K562 (cell line): ENCODE results near the gene GTF3C6. TPM values are rescaled to one million over a fixed set of nuclear protein-coding genes. Genes with fewer than 3 reads are reported as not detected.

Experiments
- ATAC-seq: fragments of 200-7000 bp; cut with Tn5 transposase; 3 replicates; pipeline ENCODE4 v1.9.1; 2020; ENCODE audit warnings: moderate library complexity
- BruUV-seq: library from RNA; stranded (reverse); fragments of 400-500 nt; replicated peaks from 2 replicates; lab custom pipeline; 2021; lab: Mats Ljungman, UMichigan
- CTCF ChIA-PET: fragments of 300-600 bp; formaldehyde crosslinking; extraction: SDS; loops from one replicate; lab custom pipeline; 2021; ENCODE audit warnings: low intra/inter-chr PET ratio; lab: Yijun Ruan, JAX
- POLR2A ChIA-PET: fragments of 300-600, 350-650 bp; sonication (Branson Sonifier 250); formaldehyde crosslinking; extraction: SDS; loops from one replicate; lab custom pipeline; 2021; ENCODE audit warnings: antibody characterized with exemption, inconsistent platforms; lab: Yijun Ruan, JAX
- DNase-seq, 4 experiments: peaks; one replicate each; pipeline versions ENCODE4 v3.0.0 to v3.0.0-alpha.2; 2011 to 2018; ENCODE audit warnings: low spot score in 3 of 4, mixed read lengths in 3 of 4; ENCODE audit errors: extremely low read depth in 1 of 4
- FAIRE-seq: peaks from 2 replicates; lab custom pipeline; 2011; peaks lifted over from hg19 to GRCh38; lab: Jason Lieb, UNC
- H2AFZ ChIP-seq: 2 replicates; pipeline ENCODE4 v1.6.0; 2011; ENCODE audit warnings: low read depth, low read length, control low read depth, inconsistent platforms
- H3K27ac ChIP-seq: fragments of 200-600 bp; 3 replicates; pipeline ENCODE4 v1.8.0; 2011; ENCODE audit warnings: low read depth, mild to moderate bottlenecking, control low read depth, inconsistent platforms, low read length, moderate library complexity, mixed read lengths; ENCODE audit errors: extremely low read depth
- H3K27me3 ChIP-seq, 2 experiments: fragments of 300-600 bp in 1 of 2; 2 replicates in 1 of 2; 3 replicates in 1 of 2; pipeline versions ENCODE4 v1.6.0 to v1.8.0; 2011; ENCODE audit warnings: inconsistent platforms in 2 of 2, low read length in 2 of 2, mild to moderate bottlenecking in 1 of 2, mixed read lengths in 1 of 2, moderate library complexity in 1 of 2; ENCODE audit not compliant: control insufficient read depth in 2 of 2, insufficient read depth in 2 of 2
- H3K36me3 ChIP-seq: fragments of 300-600 bp; 3 replicates; pipeline ENCODE4 v1.8.0; 2011; ENCODE audit warnings: mild to moderate bottlenecking, low read length, inconsistent platforms; ENCODE audit not compliant: control insufficient read depth, insufficient read depth
- H3K4me1 ChIP-seq, 2 experiments: fragments of 200-600 bp in 1 of 2; replicated peaks in 1 of 2; 2 replicates in 1 of 2; 3 replicates in 1 of 2; pipeline versions ENCODE4 v1.5.1 to v1.8.0; 2011; ENCODE audit warnings: inconsistent platforms in 2 of 2, low read length in 2 of 2, mild to moderate bottlenecking in 1 of 2, mixed read lengths in 1 of 2, moderate library complexity in 1 of 2; ENCODE audit not compliant: control insufficient read depth in 2 of 2, insufficient read depth in 2 of 2
- H3K4me2 ChIP-seq: 2 replicates; pipeline ENCODE4 v1.6.1; 2011; ENCODE audit warnings: low read length, control low read depth, inconsistent platforms, mixed read lengths; ENCODE audit not compliant: insufficient read depth
- H3K4me3 ChIP-seq: fragments of 200-600 bp; sonication (generic), shearing (Covaris generic); 2 replicates; pipeline ENCODE4 v1.5.1; 2016; ENCODE audit warnings: control low read depth, inconsistent platforms
- H3K79me2 ChIP-seq: fragments of 200-600 bp; 3 replicates; pipeline ENCODE4 v1.8.0; 2011; ENCODE audit warnings: low read length, inconsistent platforms; ENCODE audit not compliant: control insufficient read depth, insufficient read depth
- H3K9ac ChIP-seq, 2 experiments: 2 replicates each; pipeline versions ENCODE4 v1.6.0 to v1.6.1; 2011; ENCODE audit warnings: low read depth in 2 of 2, low read length in 2 of 2, control low read depth in 1 of 2, inconsistent platforms in 1 of 2, mild to moderate bottlenecking in 1 of 2, mixed read lengths in 1 of 2; ENCODE audit not compliant: insufficient read depth in 1 of 2
- H3K9me1 ChIP-seq: one replicate; pipeline ENCODE4 v1.6.0; 2011; ENCODE audit warnings: inconsistent platforms, mild to moderate bottlenecking, low read length, moderate library complexity; ENCODE audit not compliant: control insufficient read depth, insufficient read depth
- H3K9me3 ChIP-seq: replicated peaks from 2 replicates; pipeline ENCODE4 v1.5.1; 2011; ENCODE audit warnings: low read depth, low read length, inconsistent platforms; ENCODE audit not compliant: control insufficient read depth, insufficient read depth
- H4K20me1 ChIP-seq: replicated peaks from 2 replicates; pipeline ENCODE4 v1.6.1; 2011; ENCODE audit warnings: low read length, inconsistent platforms, mixed read lengths; ENCODE audit not compliant: control insufficient read depth, insufficient read depth
- ARHGAP35 ChIP-seq: fragments of 450-650 bp; IDR thresholded peaks from 2 replicates; pipeline ENCODE4 v1.6.1; 2018; ENCODE audit not compliant: partially characterized antibody
- ARNT ChIP-seq, 2 experiments: fragments of 450-650 bp; IDR thresholded peaks; 2 replicates each; pipeline ENCODE4 v1.6.1; 2016; ENCODE audit warnings: mild to moderate bottlenecking in 1 of 2
- DLX4 ChIP-seq: fragments of 250-450 bp; sonication (Bioruptor Pico); IDR thresholded peaks from 2 replicates; pipeline ENCODE4 v1.6.1; 2021; ENCODE audit warnings: mild to moderate bottlenecking
- DNMT1 ChIP-seq: fragments of 450-650 bp; IDR thresholded peaks from 2 replicates; pipeline ENCODE4 v1.6.1; 2016; ENCODE audit warnings: antibody characterized with exemption, mild to moderate bottlenecking
- ELF2 ChIP-seq: fragments of 250-450 bp; sonication (Bioruptor Pico); IDR thresholded peaks from 2 replicates; pipeline ENCODE4 v1.5.0; 2021; ENCODE audit warnings: mild to moderate bottlenecking
- LARP7 ChIP-seq: fragments of 450-650 bp; IDR thresholded peaks from 2 replicates; pipeline ENCODE4 v1.6.1; 2016
- NBN ChIP-seq: fragments of 450-650 bp; IDR thresholded peaks from 2 replicates; pipeline ENCODE4 v1.6.1; 2016; ENCODE audit warnings: low read depth, mild to moderate bottlenecking
- NFYB ChIP-seq: IDR thresholded peaks from 2 replicates; pipeline ENCODE4 v1.6.1; 2011; ENCODE audit warnings: mild to moderate bottlenecking, moderate library complexity; ENCODE audit not compliant: insufficient read length; ENCODE audit errors: extremely low read depth
- NR2C2 ChIP-seq, 2 experiments: fragments of 200-800 bp in 1 of 2; sonication (Bioruptor generic) in 1 of 2; sonication (generic) in 1 of 2; formaldehyde crosslinking in 1 of 2; IDR thresholded peaks; 2 replicates each; pipeline versions ENCODE4 v1.6.1 to v1.8.0; 2016 to 2022; ENCODE audit warnings: mild to moderate bottlenecking in 1 of 2, missing compliant biosample characterization in 1 of 2, missing genetic modification characterization in 1 of 2, missing genetic modification reagents in 1 of 2
- SFPQ ChIP-seq: fragments of 200-400 bp; formaldehyde crosslinking; IDR thresholded peaks from 2 replicates; pipeline ENCODE4 v1.6.1; 2017; ENCODE audit warnings: mild to moderate bottlenecking, low read depth, low read length, moderate library complexity
- STAT5A ChIP-seq: IDR thresholded peaks from 2 replicates; pipeline ENCODE4 v1.6.1; 2012; ENCODE audit warnings: low read length, inconsistent platforms, borderline replicate concordance
- ZNF124 ChIP-seq: sonication (generic); formaldehyde crosslinking; IDR thresholded peaks from 2 replicates; pipeline ENCODE4 v1.8.1; 2022; ENCODE audit warnings: missing genetic modification reagents
- ZNF3 ChIP-seq: fragments of 250-450 bp; sonication (Bioruptor Pico); IDR thresholded peaks from 2 replicates; pipeline ENCODE4 v1.5.0; 2021; ENCODE audit warnings: mild to moderate bottlenecking, moderate library complexity
- ZNF518B ChIP-seq: fragments of 250-450 bp; sonication (Bioruptor Pico); IDR thresholded peaks from 2 replicates; pipeline ENCODE4 v1.5.0; 2021; ENCODE audit warnings: mild to moderate bottlenecking, moderate library complexity
- ZNF583 ChIP-seq: fragments of 250-450 bp; sonication (Bioruptor Pico); IDR thresholded peaks from 2 replicates; pipeline ENCODE4 v1.4.0; 2020
- ZNF639 ChIP-seq, 2 experiments: fragments of 200-800 bp in 1 of 2; sonication (Bioruptor generic) in 1 of 2; sonication (generic) in 1 of 2; formaldehyde crosslinking in 1 of 2; IDR thresholded peaks in 1 of 2; conservative IDR thresholded peaks in 1 of 2; 2 replicates each; pipeline versions ENCODE4 v1.5.0 to v1.6.1; 2016 to 2020; ENCODE audit warnings: missing compliant biosample characterization in 1 of 2, missing genetic modification characterization in 1 of 2, missing genetic modification reagents in 1 of 2
- WGBS: fragments of 100-300 bp; shearing (Covaris generic); methylation state at CpG from one replicate; pipeline ENCODE4 v1.1.6; 2016; ENCODE audit warnings: low coverage, mixed read lengths; ENCODE audit not compliant: insufficient coverage; ENCODE audit errors: missing lambda C conversion rate; 5-methylcytosine and 5-hydroxymethylcytosine counted together
- in situ Hi-C: fragments of 300-500 bp; cut with MboI; formaldehyde crosslinking; loops from 4 replicates; pipeline ENCODE4 v1.15.0; 2018; ENCODE audit warnings: inconsistent platforms, mixed read lengths
- intact Hi-C: fragments of 100-400 bp; cut with micrococcal nuclease; formaldehyde crosslinking; loops from 2 replicates; pipeline ENCODE4 v1.14.2; 2022
- polyA plus RNA-seq, 8 experiments: library from polyadenylated mRNA; depleted of rRNA in 4 of 8; stranded (reverse) in 5 of 8; unstranded in 3 of 8; fragments of >200 nt; fragmentation: Nextera tagmentation in 2 of 8; fragmentation: Illumina TruSeq in 1 of 8; extraction: Ambion mirVana in 2 of 8; extraction: Trizol in 1 of 8; gene quantifications; 2 replicates each; pipeline versions ENCODE4 v1.2.1 to v1.2.3, GENCODE V29; 2011 to 2014; ENCODE audit warnings: inconsistent platforms in 1 of 8, missing spikeins in 1 of 8
- total RNA-seq, 7 experiments: library from RNA; depleted of rRNA in 6 of 7; stranded (reverse); fragments of >200 nt in 6 of 7; fragmentation: Illumina TruSeq in 2 of 7; extraction: Trizol in 2 of 7; gene quantifications; 2 replicates each; pipeline versions ENCODE4 v1.2.1 to v1.2.3, GENCODE V29; 2011 to 2021; ENCODE audit warnings: low replicate concordance in 1 of 7

Gene GTF3C6
- total and polyA plus RNA-seq, 9 of the 15 experiments (the other 6 are each of a cell fraction or from before 2014, with no cell fraction given), result 37.6 to 140 (median 111) TPM

GRCh38 chr6:110996691-110997090, 38.2 kb downstream of the GTF3C6 start:
- ATAC-seq, result no peak
- Histone ChIP-seq H3K4me1 (no peaks in the 10 kb centered on the region; a peak in 1 of 5 replicates), H3K9ac (no peak overlapping the region), H3K36me3 (peaks cover 96% of the 10 kb centered on the region), H2AFZ (no peak overlapping the region), H3K4me2 (no peak overlapping the region), H3K4me3 (no peak overlapping the region), H3K9me1 (no peaks in the 10 kb centered on the region), H4K20me1 (no peaks in the 10 kb centered on the region), H3K27ac (no peak overlapping the region), H3K9me3 (no peaks in the 10 kb centered on the region), H3K79me2 (peaks cover 37% of the 10 kb centered on the region), H3K27me3 (no peaks in the 10 kb centered on the region)
- intact Hi-C loops, result loop anchor here (5.0 kb wide), 2 partner anchors 119 to 314 kb away; no protein-coding TSS in a partner anchor
- FAIRE-seq, result no peak
- ChIA-PET CTCF (interaction anchor here (0.8 kb wide), 1 partner anchor 513 kb away, joined by 3 read pairs; no protein-coding TSS in a partner anchor), POLR2A (no interaction called here)
- WGBS, result 91% methylated on average over 9 of the region's 9 CpGs
- no peak for DNase-seq
- BruUV-seq, result no TSS peak
- in situ Hi-C loops, result no loop called here
- TF ChIP-seq NFYB, result no peak
- no peak for TF ChIP-seq NR2C2 (CRISPR knock-in tag; IDR thresholded peaks at IDR 0.05)
- no peak for TF ChIP-seq NR2C2 (tag; IDR thresholded peaks at IDR 0.05)
- TF ChIP-seq STAT5A, result no peak
- TF ChIP-seq DLX4 (CRISPR knock-in tag), result no peak
- TF ChIP-seq LARP7, result no peak
- TF ChIP-seq ZNF124 (CRISPR knock-in tag), result no peak
- TF ChIP-seq ARHGAP35, result no peak
- no peak for TF ChIP-seq ZNF3 (CRISPR knock-in tag)
- TF ChIP-seq SFPQ, result no peak
- TF ChIP-seq NBN, result no peak
- TF ChIP-seq ZNF639 (CRISPR knock-in tag; conservative IDR thresholded peaks at IDR 0.05 in 1 of 2, IDR thresholded peaks at IDR 0.05 in 1 of 2), result no peak
- TF ChIP-seq ZNF583 (CRISPR knock-in tag), result no peak
- TF ChIP-seq DNMT1, result no peak
- TF ChIP-seq ELF2, result no peak
- no peak for TF ChIP-seq ARNT (IDR thresholded peaks at IDR 0.05)
- TF ChIP-seq ZNF518B (CRISPR knock-in tag), result no peak
